BLaER1 (cell line): ENCODE data around the gene IGLL1.

Source experiments
- H3K27ac ChIP-seq: shearing (Covaris generic); formaldehyde crosslinking; 2 replicates; pipeline ENCODE4 v1.8.1; 2022
- H3K27me3 ChIP-seq: shearing (Covaris generic); formaldehyde crosslinking; 2 replicates; pipeline ENCODE4 v1.8.1; 2022
- H3K36me3 ChIP-seq: shearing (Covaris generic); formaldehyde crosslinking; 2 replicates; pipeline ENCODE4 v1.8.1; 2022
- H3K4me1 ChIP-seq: shearing (Covaris generic); formaldehyde crosslinking; 2 replicates; pipeline ENCODE4 v1.8.1; 2022
- H3K4me2 ChIP-seq: shearing (Covaris generic); formaldehyde crosslinking; 2 replicates; pipeline ENCODE4 v1.8.1; 2022
- H3K4me3 ChIP-seq: shearing (Covaris generic); formaldehyde crosslinking; 2 replicates; pipeline ENCODE4 v1.8.1; 2022
- H3K9ac ChIP-seq: shearing (Covaris generic); formaldehyde crosslinking; 2 replicates; pipeline ENCODE4 v1.8.1; 2022
- H3K9me3 ChIP-seq: shearing (Covaris generic); formaldehyde crosslinking; 2 replicates; pipeline ENCODE4 v1.8.1; 2022
- H4K20me1 ChIP-seq: shearing (Covaris generic); formaldehyde crosslinking; 2 replicates; pipeline ENCODE4 v1.8.1; 2022
- Cebpa-rat ChIP-seq: shearing (Covaris generic); IDR thresholded peaks from 2 replicates; pipeline ENCODE4 v1.8.1; 2022

Gene IGLL1

GRCh38 chr22:23531283-23531956 is 48.7 kb downstream of the IGLL1 start:
- H3K4me3 ChIP-seq: no peak overlapping the region
- H3K4me2 ChIP-seq: no peak overlapping the region
- H3K9ac ChIP-seq: no peak overlapping the region
- H3K27ac ChIP-seq: no peak overlapping the region
- H3K9me3 ChIP-seq: no peaks in the 10 kb centered on the region
- no peak for TF ChIP-seq Cebpa-rat
- peaks cover 46% of the 10 kb centered on the region for H3K4me1 ChIP-seq
- H3K27me3 ChIP-seq: no peaks in the 10 kb centered on the region
- no peaks in the 10 kb centered on the region for H3K36me3 ChIP-seq
- no peaks in the 10 kb centered on the region for H4K20me1 ChIP-seq

- Histone ChIP-seq H3K4me2 (no peak overlapping the region), H3K4me1 (peaks cover 40% of the 10 kb centered on the region), H4K20me1 (no peaks in the 10 kb centered on the region), H3K9me3 (no peaks in the 10 kb centered on the region), H3K27me3 (no peaks in the 10 kb centered on the region), H3K36me3 (no peaks in the 10 kb centered on the region), H3K27ac (no peak overlapping the region), H3K9ac (no peak overlapping the region), H3K4me3 (no peak overlapping the region)
- no peak for TF ChIP-seq Cebpa-rat
Measured at GRCh38 chr22:23530766-23531282, 49.3 kb downstream of the IGLL1 start.

- Histone ChIP-seq H3K9ac (no peak overlapping the region), H3K27me3 (no peaks in the 10 kb centered on the region), H3K27ac (no peak overlapping the region), H3K4me3 (no peak overlapping the region), H3K9me3 (no peaks in the 10 kb centered on the region), H3K36me3 (no peaks in the 10 kb centered on the region), H3K4me1 (peaks cover 32% of the 10 kb centered on the region), H3K4me2 (no peak overlapping the region), H4K20me1 (no peaks in the 10 kb centered on the region)
- no peak for TF ChIP-seq Cebpa-rat
Measured at GRCh38 chr22:23530106-23530505, 50.0 kb downstream of the IGLL1 start.

GRCh38 chr22:23529166-23530103 is 50.7 kb downstream of the IGLL1 start:
- H3K4me1 ChIP-seq: peaks cover 26% of the 10 kb centered on the region
- no peaks in the 10 kb centered on the region for H3K9me3 ChIP-seq
- H3K27ac ChIP-seq: no peak overlapping the region
- H3K9ac ChIP-seq: no peak overlapping the region
- TF ChIP-seq Cebpa-rat: no peak
- no peak overlapping the region for H3K4me3 ChIP-seq
- H4K20me1 ChIP-seq: no peaks in the 10 kb centered on the region
- no peak overlapping the region for H3K4me2 ChIP-seq
- H3K36me3 ChIP-seq: no peaks in the 10 kb centered on the region
- H3K27me3 ChIP-seq: no peaks in the 10 kb centered on the region

GRCh38 chr22:23527971-23528740 is 51.9 kb downstream of the IGLL1 start:
- no peak overlapping the region for H3K9ac ChIP-seq
- H3K27me3 ChIP-seq: peaks cover 5% of the 10 kb centered on the region
- no peaks in the 10 kb centered on the region for H4K20me1 ChIP-seq
- H3K36me3 ChIP-seq: no peaks in the 10 kb centered on the region
- H3K4me1 ChIP-seq: peaks cover 18% of the 10 kb centered on the region
- no peak overlapping the region for H3K27ac ChIP-seq
- H3K4me3 ChIP-seq: no peak overlapping the region
- no peak overlapping the region for H3K4me2 ChIP-seq
- no peak for TF ChIP-seq Cebpa-rat
- H3K9me3 ChIP-seq: no peaks in the 10 kb centered on the region

- Histone ChIP-seq H3K27me3 (peaks cover 11% of the 10 kb centered on the region), H4K20me1 (no peaks in the 10 kb centered on the region), H3K27ac (no peak overlapping the region), H3K4me3 (no peak overlapping the region), H3K9ac (no peak overlapping the region), H3K4me2 (no peak overlapping the region), H3K9me3 (no peaks in the 10 kb centered on the region), H3K4me1 (peaks cover 16% of the 10 kb centered on the region), H3K36me3 (no peaks in the 10 kb centered on the region)
- no peak for TF ChIP-seq Cebpa-rat
Measured at GRCh38 chr22:23526596-23527316, 53.3 kb downstream of the IGLL1 start.

GRCh38 chr22:23525510-23525909 is 54.6 kb downstream of the IGLL1 start:
- Histone ChIP-seq H3K4me2 (no peak overlapping the region), H3K4me3 (no peak overlapping the region), H4K20me1 (no peaks in the 10 kb centered on the region), H3K27ac (no peak overlapping the region), H3K27me3 (peaks cover 11% of the 10 kb centered on the region), H3K4me1 (peaks cover 28% of the 10 kb centered on the region), H3K9ac (no peak overlapping the region), H3K9me3 (no peaks in the 10 kb centered on the region), H3K36me3 (no peaks in the 10 kb centered on the region)
- no peak for TF ChIP-seq Cebpa-rat

- Histone ChIP-seq H3K4me1 (peaks cover 41% of the 10 kb centered on the region), H3K4me2 (no peak overlapping the region), H3K27ac (no peak overlapping the region), H3K9me3 (no peaks in the 10 kb centered on the region), H4K20me1 (no peaks in the 10 kb centered on the region), H3K27me3 (peaks cover 11% of the 10 kb centered on the region), H3K36me3 (no peaks in the 10 kb centered on the region), H3K9ac (no peak overlapping the region), H3K4me3 (no peak overlapping the region)
- TF ChIP-seq Cebpa-rat: no peak
Measured at GRCh38 chr22:23524226-23524625, 55.9 kb downstream of the IGLL1 start.

GRCh38 chr22:23523713-23524112 is 56.4 kb downstream of the IGLL1 start:
- Histone ChIP-seq H4K20me1 (no peaks in the 10 kb centered on the region), H3K4me3 (no peak overlapping the region), H3K9ac (no peak overlapping the region), H3K4me1 (peaks cover 46% of the 10 kb centered on the region), H3K27ac (no peak overlapping the region), H3K36me3 (no peaks in the 10 kb centered on the region), H3K27me3 (peaks cover 11% of the 10 kb centered on the region), H3K9me3 (no peaks in the 10 kb centered on the region), H3K4me2 (no peak overlapping the region)
- no peak for TF ChIP-seq Cebpa-rat
